ENCODE results near the gene FAM163B. TPM values are rescaled to one million over a fixed set of nuclear protein-coding genes. Genes with fewer than 3 reads are reported as not detected.

Gene FAM163B
- total RNA-seq, 4 donors from 2014 or later, result not detected

- H3K27me3 ChIP-seq, result peaks cover 0 to 64% (median 4%) of the 10 kb centered on the region in 4 donors
- peaks cover 0 to 23% (median 19%) of the 10 kb centered on the region in 4 donors for H3K9me3 ChIP-seq
- TF ChIP-seq POLR2AphosphoS5 (IDR thresholded peaks at IDR 0.05) (no peak), CTCF (IDR thresholded peaks at IDR 0.05) (no peak), POLR2A (IDR thresholded peaks at IDR 0.05; ENCODE audit: low read depth) (no peak), EP300 (IDR thresholded peaks at IDR 0.05) (no peak)
- H3K36me3 ChIP-seq, result no peaks in the 10 kb centered on the region
- no peaks in the 10 kb centered on the region for H3K4me1 ChIP-seq
- no peak for DNase-seq (ENCODE audit: extremely low spot score)
- H3K27ac ChIP-seq (replicated peaks in 1 of 4), result no peak overlapping the region
- H3K4me3 ChIP-seq, result no peak overlapping the region
- intact Hi-C loops (cut with DNase I), result no loop called here
- 79% methylated on average over 4 of the region's 10 CpGs for WGBS
Observed at GRCh38 chr9:133601746-133602145, 7.4 kb downstream of the FAM163B start.

- no peaks in the 10 kb centered on the region for H3K36me3 ChIP-seq
- no peak for DNase-seq (ENCODE audit: extremely low spot score)
- 58% methylated on average over 7 of the region's 7 CpGs for WGBS
- no peak overlapping the region for H3K4me3 ChIP-seq
- no peak overlapping the region for H3K27ac ChIP-seq (replicated peaks in 1 of 4)
- peaks cover 0 to 31% (median 25%) of the 10 kb centered on the region in 4 donors for H3K9me3 ChIP-seq
- no peak for TF ChIP-seq EP300 (IDR thresholded peaks at IDR 0.05)
- TF ChIP-seq POLR2AphosphoS5 (IDR thresholded peaks at IDR 0.05), result no peak
- TF ChIP-seq CTCF (IDR thresholded peaks at IDR 0.05), result no peak
- TF ChIP-seq POLR2A (IDR thresholded peaks at IDR 0.05; ENCODE audit: low read depth), result no peak
- peaks cover 0 to 56% (median under 1%) of the 10 kb centered on the region in 4 donors for H3K27me3 ChIP-seq
- no peaks in the 10 kb centered on the region for H3K4me1 ChIP-seq
- intact Hi-C loops (cut with DNase I), result no loop called here
Observed at GRCh38 chr9:133600739-133601138, 8.4 kb downstream of the FAM163B start.

GRCh38 chr9:133599470-133600173, 9.6 kb downstream of the FAM163B start:
- Histone ChIP-seq H3K9me3 (peaks cover 0 to 31% (median 25%) of the 10 kb centered on the region in 4 donors), H3K36me3 (no peaks in the 10 kb centered on the region), H3K27ac (replicated peaks in 1 of 4) (no peak overlapping the region), H3K4me1 (no peaks in the 10 kb centered on the region), H3K27me3 (peaks cover 0 to 56% (median 0%) of the 10 kb centered on the region in 4 donors), H3K4me3 (no peak overlapping the region)
- 93% methylated on average over 6 of the region's 6 CpGs for WGBS
- TF ChIP-seq CTCF (IDR thresholded peaks at IDR 0.05), result no peak
- TF ChIP-seq POLR2AphosphoS5 (IDR thresholded peaks at IDR 0.05), result no peak
- no peak for TF ChIP-seq EP300 (IDR thresholded peaks at IDR 0.05)
- no peak for TF ChIP-seq POLR2A (IDR thresholded peaks at IDR 0.05; ENCODE audit: low read depth)
- intact Hi-C loops (cut with DNase I), result no loop called here
- no peak for DNase-seq (ENCODE audit: extremely low spot score)

- Histone ChIP-seq H3K27me3 (peaks cover 0 to 56% (median 0%) of the 10 kb centered on the region in 4 donors), H3K4me1 (no peaks in the 10 kb centered on the region), H3K4me3 (no peak overlapping the region), H3K36me3 (no peaks in the 10 kb centered on the region), H3K9me3 (peaks cover 0 to 31% (median 25%) of the 10 kb centered on the region in 4 donors), H3K27ac (replicated peaks in 1 of 4) (no peak overlapping the region)
- DNase-seq (ENCODE audit: extremely low spot score), result no peak
- TF ChIP-seq POLR2AphosphoS5 (IDR thresholded peaks at IDR 0.05) (no peak), EP300 (IDR thresholded peaks at IDR 0.05) (no peak), CTCF (IDR thresholded peaks at IDR 0.05) (no peak), POLR2A (IDR thresholded peaks at IDR 0.05; ENCODE audit: low read depth) (no peak)
- 76% methylated on average over 7 of the region's 7 CpGs for WGBS
- intact Hi-C loops (cut with DNase I), result no loop called here
Observed at GRCh38 chr9:133598978-133599377, 10.2 kb downstream of the FAM163B start.
